ENCODE measurements around the gene RREB1. TPM values are rescaled to one million over a fixed set of nuclear protein-coding genes. Genes with fewer than 3 reads are reported as not detected.

RREB1 gene
- total RNA-seq, 1 experiment from 2014 or later: 51.1 TPM

GRCh38 chr6:7228662-7229375 lies 121.1 kb downstream of the RREB1 start:
- ChIA-PET CTCF (no interaction called here), POLR2A (no interaction called here)
- no TSS peak for BruUV-seq (replicated peaks)
- Histone ChIP-seq H3K9me3 (no peaks in the 10 kb centered on the region), H3K4me3 (ENCODE audit: low read depth, low read length) (no peak overlapping the region), H3K4me1 (no peaks in the 10 kb centered on the region), H3K27me3 (replicated peaks; ENCODE audit: control insufficient read depth, insufficient read depth, low read length) (no peaks in the 10 kb centered on the region), H3K36me3 (ENCODE audit: control insufficient read depth, insufficient read depth, low read length) (peaks cover 4% of the 10 kb centered on the region)
- H3K4me1 Mint-ChIP-seq (ENCODE audit: low read depth, unreplicated experiment): no peaks in the 10 kb centered on the region
- DNase-seq: no peak
- intact Hi-C loops (cut with micrococcal nuclease; ENCODE audit: unreplicated experiment): no loop called here
- H3K36me3 Mint-ChIP-seq (ENCODE audit: insufficient read depth, unreplicated experiment): peaks cover 61% of the 10 kb centered on the region
- no peak overlapping the region for H3K4me3 Mint-ChIP-seq (ENCODE audit: unreplicated experiment)
- no peak for TF ChIP-seq CTCF (IDR thresholded peaks at IDR 0.05; ENCODE audit: insufficient read depth in 1 of 2, low read depth in 1 of 2, low read length in 1 of 2, severe bottlenecking in 1 of 2, unreplicated experiment in 1 of 2)
- no peaks in the 10 kb centered on the region for H3K9me3 Mint-ChIP-seq (ENCODE audit: unreplicated experiment)
- no peaks in the 10 kb centered on the region for H3K27me3 Mint-ChIP-seq (ENCODE audit: insufficient read depth, unreplicated experiment)
- no peak overlapping the region for H3K27ac Mint-ChIP-seq (ENCODE audit: unreplicated experiment)

GRCh38 chr6:7229376-7230326 lies 121.9 kb downstream of the RREB1 start:
- peaks cover 4% of the 10 kb centered on the region for H3K36me3 ChIP-seq (ENCODE audit: control insufficient read depth, insufficient read depth, low read length)
- intact Hi-C loops (cut with micrococcal nuclease; ENCODE audit: unreplicated experiment): no loop called here
- peaks cover 69% of the 10 kb centered on the region for H3K36me3 Mint-ChIP-seq (ENCODE audit: insufficient read depth, unreplicated experiment)
- H3K4me3 Mint-ChIP-seq (ENCODE audit: unreplicated experiment): no peak overlapping the region
- H3K4me3 ChIP-seq (ENCODE audit: low read depth, low read length): no peak overlapping the region
- H3K9me3 ChIP-seq: no peaks in the 10 kb centered on the region
- ChIA-PET CTCF (no interaction called here), POLR2A (no interaction called here)
- no peaks in the 10 kb centered on the region for H3K27me3 ChIP-seq (replicated peaks; ENCODE audit: control insufficient read depth, insufficient read depth, low read length)
- H3K9me3 Mint-ChIP-seq (ENCODE audit: unreplicated experiment): no peaks in the 10 kb centered on the region
- TF ChIP-seq CTCF (IDR thresholded peaks at IDR 0.05; ENCODE audit: insufficient read depth in 1 of 2, low read depth in 1 of 2, low read length in 1 of 2, severe bottlenecking in 1 of 2, unreplicated experiment in 1 of 2): no peak
- H3K4me1 Mint-ChIP-seq (ENCODE audit: low read depth, unreplicated experiment): no peaks in the 10 kb centered on the region
- no peak for DNase-seq
- H3K27me3 Mint-ChIP-seq (ENCODE audit: insufficient read depth, unreplicated experiment): no peaks in the 10 kb centered on the region
- no peak overlapping the region for H3K27ac Mint-ChIP-seq (ENCODE audit: unreplicated experiment)
- H3K4me1 ChIP-seq: no peaks in the 10 kb centered on the region
- BruUV-seq (replicated peaks): no TSS peak

- Mint-ChIP-seq H3K27me3 (ENCODE audit: insufficient read depth, unreplicated experiment) (no peaks in the 10 kb centered on the region), H3K4me3 (ENCODE audit: unreplicated experiment) (no peak overlapping the region), H3K4me1 (ENCODE audit: low read depth, unreplicated experiment) (no peaks in the 10 kb centered on the region), H3K36me3 (ENCODE audit: insufficient read depth, unreplicated experiment) (peaks cover 75% of the 10 kb centered on the region), H3K27ac (ENCODE audit: unreplicated experiment) (no peak overlapping the region), H3K9me3 (ENCODE audit: unreplicated experiment) (no peaks in the 10 kb centered on the region)
- POLR2A ChIA-PET: no interaction called here
- no peaks in the 10 kb centered on the region for H3K9me3 ChIP-seq
- DNase-seq: no peak
- peaks cover 4% of the 10 kb centered on the region for H3K36me3 ChIP-seq (ENCODE audit: control insufficient read depth, insufficient read depth, low read length)
- TF ChIP-seq CTCF (IDR thresholded peaks at IDR 0.05; ENCODE audit: insufficient read depth in 1 of 2, low read depth in 1 of 2, low read length in 1 of 2, severe bottlenecking in 1 of 2, unreplicated experiment in 1 of 2): no peak
- CTCF ChIA-PET: no interaction called here
- no peak overlapping the region for H3K4me3 ChIP-seq (ENCODE audit: low read depth, low read length)
- no peaks in the 10 kb centered on the region for H3K27me3 ChIP-seq (replicated peaks; ENCODE audit: control insufficient read depth, insufficient read depth, low read length)
- no TSS peak for BruUV-seq (replicated peaks)
- no peaks in the 10 kb centered on the region for H3K4me1 ChIP-seq
- intact Hi-C loops (cut with micrococcal nuclease; ENCODE audit: unreplicated experiment): no loop called here
These were observed 122.5 kb downstream of the RREB1 start for GRCh38 chr6:7230327-7230691.

All from Caco-2 (cell line).